Fibroblast of mammary gland (primary cell): ENCODE measurements around the gene SNX7.

Experiments used
- DNase-seq: peaks from one replicate; pipeline ENCODE4 v3.0.0-alpha.2; 2010; ENCODE audit warnings: low read depth
- H3K4me3 ChIP-seq: 2 replicates; pipeline ENCODE4 v1.5.1; 2011; ENCODE audit warnings: low read depth, mild to moderate bottlenecking, low read length, moderate library complexity; ENCODE audit not compliant: control insufficient read depth
- TF ChIP-seq, protein P1 (sequence below): conservative IDR thresholded peaks from 2 replicates; pipeline ENCODE4 v1.5.1; 2011; ENCODE audit warnings: low read depth, low read length, inconsistent platforms; ENCODE audit not compliant: control insufficient read depth, insufficient read depth

The SNX7 gene

DNA sequence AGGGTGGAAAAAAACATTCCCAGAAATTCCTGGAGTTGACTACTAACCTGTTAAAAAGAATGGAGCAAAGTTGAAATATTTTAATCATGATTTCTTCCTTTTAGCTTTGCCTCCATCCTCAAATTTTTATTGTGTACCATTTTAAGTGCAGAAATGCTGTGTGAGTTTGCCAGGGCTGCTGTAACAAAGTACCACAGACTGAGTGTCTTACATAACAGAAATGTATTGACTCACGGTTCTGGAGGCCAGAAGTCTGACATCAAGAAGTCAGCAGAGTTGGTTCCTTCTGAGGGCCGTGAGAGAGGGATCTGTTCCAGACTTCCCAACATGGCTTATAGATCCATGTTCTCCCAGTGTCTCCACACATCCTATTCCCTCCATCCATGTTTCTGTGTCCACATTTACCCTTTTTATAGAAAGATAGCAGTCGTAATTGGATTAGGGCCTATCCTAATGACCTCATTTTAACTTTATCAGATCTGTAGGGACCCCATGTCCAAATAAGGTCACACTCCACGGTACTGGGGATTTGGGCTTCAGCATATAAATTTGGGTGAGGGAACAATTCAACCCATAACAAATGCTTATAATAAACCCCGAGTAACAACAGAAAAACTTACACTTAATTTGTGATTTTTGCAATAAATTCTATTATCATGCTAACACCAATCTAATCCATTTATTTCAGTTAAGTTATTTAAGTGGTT is 12.7 kb downstream of the SNX7 start:
- DNase-seq: peak; percentile 76
- H3K4me3 ChIP-seq: no peak overlapping the region
- TF ChIP-seq, protein P1, sequence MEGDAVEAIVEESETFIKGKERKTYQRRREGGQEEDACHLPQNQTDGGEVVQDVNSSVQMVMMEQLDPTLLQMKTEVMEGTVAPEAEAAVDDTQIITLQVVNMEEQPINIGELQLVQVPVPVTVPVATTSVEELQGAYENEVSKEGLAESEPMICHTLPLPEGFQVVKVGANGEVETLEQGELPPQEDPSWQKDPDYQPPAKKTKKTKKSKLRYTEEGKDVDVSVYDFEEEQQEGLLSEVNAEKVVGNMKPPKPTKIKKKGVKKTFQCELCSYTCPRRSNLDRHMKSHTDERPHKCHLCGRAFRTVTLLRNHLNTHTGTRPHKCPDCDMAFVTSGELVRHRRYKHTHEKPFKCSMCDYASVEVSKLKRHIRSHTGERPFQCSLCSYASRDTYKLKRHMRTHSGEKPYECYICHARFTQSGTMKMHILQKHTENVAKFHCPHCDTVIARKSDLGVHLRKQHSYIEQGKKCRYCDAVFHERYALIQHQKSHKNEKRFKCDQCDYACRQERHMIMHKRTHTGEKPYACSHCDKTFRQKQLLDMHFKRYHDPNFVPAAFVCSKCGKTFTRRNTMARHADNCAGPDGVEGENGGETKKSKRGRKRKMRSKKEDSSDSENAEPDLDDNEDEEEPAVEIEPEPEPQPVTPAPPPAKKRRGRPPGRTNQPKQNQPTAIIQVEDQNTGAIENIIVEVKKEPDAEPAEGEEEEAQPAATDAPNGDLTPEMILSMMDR: no peak

DNA sequence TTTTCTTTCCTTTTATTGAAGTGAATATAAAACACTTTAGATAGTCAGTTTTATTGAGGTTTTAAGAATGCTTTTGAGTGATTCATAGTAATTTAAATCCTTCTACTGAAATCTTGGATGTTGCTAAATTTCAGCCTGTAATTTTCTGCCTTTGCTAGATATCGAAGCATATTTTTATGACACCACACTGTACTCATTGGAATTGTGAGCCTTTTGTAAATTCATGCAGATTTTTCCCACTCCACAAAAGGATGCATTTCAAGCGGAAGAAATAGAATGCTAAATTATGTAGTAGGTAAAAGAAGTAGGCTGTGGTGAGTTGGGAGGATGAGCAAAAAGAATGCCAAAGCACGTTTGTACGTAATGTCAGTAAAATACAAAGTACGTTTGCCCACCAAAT is 13.8 kb downstream of the SNX7 start:
- TF ChIP-seq, protein P1: no peak
- no peak for DNase-seq
- no peak overlapping the region for H3K4me3 ChIP-seq

DNA sequence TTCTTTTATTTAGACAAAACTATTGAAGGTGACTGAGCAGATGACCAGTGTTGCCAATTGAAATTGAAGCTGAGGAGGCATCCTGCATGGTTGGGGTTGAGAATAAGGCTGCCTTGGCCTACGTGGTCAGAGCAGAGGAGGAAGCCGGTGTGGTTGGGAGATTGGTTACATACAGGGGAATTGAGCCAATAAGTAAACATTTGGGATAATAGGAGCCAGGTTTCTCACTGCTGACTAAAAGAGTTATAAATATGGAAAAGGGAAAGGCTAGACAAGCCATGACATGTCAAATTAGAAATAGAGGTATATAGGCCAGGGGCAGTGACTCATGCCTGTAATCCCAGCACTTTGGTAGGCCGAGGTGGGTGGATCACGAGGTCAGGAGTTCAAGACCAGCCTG is 15.8 kb downstream of the SNX7 start:
- H3K4me3 ChIP-seq: no peak overlapping the region
- peak; percentile 94 for DNase-seq
- TF ChIP-seq, protein P1: no peak

DNA sequence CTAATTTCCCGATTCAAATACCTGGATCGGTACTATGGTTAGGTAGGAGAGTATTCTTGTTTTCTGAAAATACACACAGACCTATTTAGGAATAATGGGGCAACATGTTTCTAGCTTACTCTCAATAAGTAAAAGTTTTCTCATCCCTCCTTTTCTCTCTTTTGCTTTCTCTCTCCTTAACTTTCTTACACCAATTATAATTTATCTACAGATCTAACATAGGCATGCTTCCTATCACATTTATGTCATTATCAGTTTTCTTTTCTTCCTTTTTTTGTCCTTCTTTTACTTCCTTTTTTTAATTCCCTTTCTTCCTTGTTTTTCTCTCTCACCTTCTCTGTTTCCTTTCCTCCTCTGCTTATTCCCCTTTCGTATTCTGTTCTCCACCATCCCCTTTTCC is 20.3 kb downstream of the SNX7 start:
- TF ChIP-seq, protein P1: no peak
- no peak overlapping the region for H3K4me3 ChIP-seq
- DNase-seq: no peak

DNA sequence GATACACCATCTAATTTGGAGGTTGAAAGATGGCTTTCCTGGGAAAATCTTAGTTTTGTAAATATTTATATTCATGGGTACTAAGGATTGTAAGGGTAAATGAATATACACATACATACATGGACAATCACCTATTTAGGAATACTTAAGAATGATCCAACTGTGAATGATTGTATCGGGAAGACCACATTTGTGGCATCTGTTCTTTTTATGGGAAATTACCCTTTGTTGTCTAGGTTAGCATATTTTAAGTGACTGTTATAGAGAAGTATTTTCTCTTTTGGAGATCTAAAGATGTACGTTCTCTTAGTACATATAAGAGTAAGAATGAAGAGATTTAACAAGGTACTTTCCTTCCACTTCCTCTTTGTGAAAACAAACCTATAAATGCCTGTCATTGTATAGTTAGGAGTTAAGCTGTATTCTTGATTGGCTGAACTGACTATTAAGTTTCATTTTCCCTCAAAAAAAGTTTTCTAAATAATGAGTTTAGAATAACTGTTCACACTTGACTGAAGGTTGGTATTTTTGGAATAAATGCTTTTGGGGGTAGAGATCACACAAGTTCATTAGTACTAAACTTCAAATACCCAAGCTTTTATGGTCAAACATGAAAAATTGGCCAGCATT is 26.7 kb downstream of the SNX7 start:
- DNase-seq: no peak
- TF ChIP-seq, protein P1: no peak
- no peak overlapping the region for H3K4me3 ChIP-seq

DNA sequence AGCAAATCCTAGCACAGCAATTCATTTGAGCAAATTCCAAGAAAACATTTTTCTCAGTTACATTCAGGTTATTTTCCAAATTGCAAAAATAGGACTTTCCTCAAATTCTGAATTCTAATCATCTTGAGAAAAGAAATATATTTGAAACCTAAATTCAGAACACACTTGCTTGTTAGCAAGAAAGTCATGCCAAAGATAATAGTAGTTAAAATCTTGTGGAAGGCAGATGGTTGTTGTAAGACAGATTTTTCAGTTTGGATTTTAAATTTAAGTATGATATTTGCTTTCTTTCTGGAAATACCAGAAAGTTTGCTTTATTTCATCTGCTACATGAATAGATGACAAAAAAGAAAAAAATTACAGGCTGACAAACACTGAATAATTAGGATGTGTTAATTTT is 29.1 kb downstream of the SNX7 start:
- no peak for DNase-seq
- TF ChIP-seq, protein P1: no peak
- H3K4me3 ChIP-seq: no peak overlapping the region

DNA sequence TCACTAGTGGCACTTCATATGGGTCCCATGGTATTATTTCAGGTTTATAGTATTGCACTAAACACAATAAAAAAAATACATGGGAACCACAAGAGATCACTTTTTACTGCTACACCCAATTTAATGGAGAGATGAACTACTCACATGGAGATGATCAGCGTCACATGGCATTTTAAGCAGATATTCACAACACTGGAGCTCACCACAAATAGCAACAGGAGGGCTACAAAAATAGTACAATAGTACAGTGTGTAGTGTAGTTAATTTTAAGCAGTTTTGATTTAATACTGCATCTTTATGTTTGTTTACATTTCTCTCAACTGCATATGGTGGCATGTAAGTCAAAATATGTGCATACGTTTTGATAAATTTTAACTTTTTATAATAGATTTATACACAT is 31.0 kb downstream of the SNX7 start:
- no peak overlapping the region for H3K4me3 ChIP-seq
- TF ChIP-seq, protein P1: no peak
- DNase-seq: no peak
